ENCODE measurements around the gene FREM3.

The FREM3 gene

GRCh38 chr4:143634763-143635162 is 65.7 kb downstream of the FREM3 start:
- H3K4me1 ChIP-seq (ENCODE audit: control insufficient read depth in 1 of 2, insufficient read depth in 1 of 2, low read depth in 1 of 2, low read length in 1 of 2): no peaks in the 10 kb centered on the region
- H3K36me3 ChIP-seq: no peaks in the 10 kb centered on the region
- no peak overlapping the region for H3K27ac ChIP-seq
- H3K27me3 ChIP-seq: no peaks in the 10 kb centered on the region
- H3K4me3 ChIP-seq (ENCODE audit: low read depth in 1 of 2, low read length in 1 of 2): no peak overlapping the region
- no peak for TF ChIP-seq CTCF (IDR thresholded peaks at IDR 0.05)
- no peaks in the 10 kb centered on the region for H3K9me3 ChIP-seq

DNA sequence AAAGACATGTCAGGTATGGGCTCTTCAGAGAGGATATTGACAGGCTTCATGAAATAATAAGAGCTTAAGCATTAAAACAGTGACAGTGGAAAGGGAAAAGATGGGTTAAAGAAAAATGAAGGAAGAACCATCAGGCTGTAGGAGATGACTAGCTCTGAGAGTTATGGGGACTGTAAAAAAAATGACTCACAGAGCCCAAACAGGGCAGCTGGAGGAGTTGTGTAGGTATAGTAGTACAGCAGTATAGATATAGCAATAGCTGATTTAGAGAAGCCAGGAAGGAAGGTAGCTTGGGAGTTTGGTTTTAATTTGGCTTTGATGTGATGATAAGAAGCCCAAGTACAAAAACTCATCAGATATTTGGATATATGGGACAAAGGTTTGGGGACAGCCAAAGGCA is 66.6 kb downstream of the FREM3 start:
- H3K36me3 ChIP-seq: no peaks in the 10 kb centered on the region
- no peaks in the 10 kb centered on the region for H3K27me3 ChIP-seq
- H3K27ac ChIP-seq: no peak overlapping the region
- H3K4me3 ChIP-seq (ENCODE audit: low read depth in 1 of 2, low read length in 1 of 2): no peak overlapping the region
- H3K4me1 ChIP-seq (ENCODE audit: control insufficient read depth in 1 of 2, insufficient read depth in 1 of 2, low read depth in 1 of 2, low read length in 1 of 2): no peaks in the 10 kb centered on the region
- TF ChIP-seq CTCF (IDR thresholded peaks at IDR 0.05): no peak
- no peaks in the 10 kb centered on the region for H3K9me3 ChIP-seq

DNA sequence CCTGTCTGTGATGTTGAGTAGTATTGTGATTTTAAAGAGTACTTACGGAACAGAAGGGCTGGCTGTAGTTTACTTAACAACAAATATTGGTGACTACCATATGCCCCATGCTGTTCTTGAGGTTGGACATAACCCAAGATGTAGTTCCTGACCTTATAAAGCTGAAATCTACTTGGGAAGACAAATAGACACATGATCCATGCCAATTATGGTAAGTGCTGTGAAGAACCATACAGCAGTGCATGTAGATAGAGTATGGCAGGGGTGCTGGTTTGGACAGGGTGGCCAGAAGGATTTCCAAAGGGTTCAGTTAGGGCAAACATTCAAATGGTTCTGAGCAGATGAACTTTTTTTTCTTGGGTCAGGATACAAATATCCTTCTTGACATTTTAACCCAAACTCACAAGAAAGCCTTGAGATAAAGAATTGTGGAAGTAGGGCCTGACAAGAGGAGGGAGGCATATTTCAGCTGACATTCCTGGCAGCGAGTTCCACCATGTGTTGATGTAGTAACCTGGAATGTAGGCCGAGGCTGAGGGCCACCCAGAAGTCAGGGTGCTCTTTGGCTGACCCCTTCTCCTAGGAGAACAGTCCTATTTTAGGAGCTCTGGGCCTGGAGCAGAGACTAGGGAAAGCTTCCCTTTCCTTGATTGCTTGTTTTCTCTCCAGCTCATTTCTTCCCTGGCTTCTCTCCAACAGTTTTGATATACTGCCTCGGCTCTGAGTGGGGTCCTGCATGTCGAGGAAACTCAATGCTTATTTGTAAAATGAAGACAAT is 74.2 kb downstream of the FREM3 start:
- H3K27ac ChIP-seq: no peak overlapping the region
- no peaks in the 10 kb centered on the region for H3K27me3 ChIP-seq
- H3K36me3 ChIP-seq: no peaks in the 10 kb centered on the region
- no peak for TF ChIP-seq CTCF (IDR thresholded peaks at IDR 0.05)
- H3K4me3 ChIP-seq (ENCODE audit: low read depth in 1 of 2, low read length in 1 of 2): no peak overlapping the region
- no peaks in the 10 kb centered on the region for H3K4me1 ChIP-seq (ENCODE audit: control insufficient read depth in 1 of 2, insufficient read depth in 1 of 2, low read depth in 1 of 2, low read length in 1 of 2)
- H3K9me3 ChIP-seq: no peaks in the 10 kb centered on the region

DNA sequence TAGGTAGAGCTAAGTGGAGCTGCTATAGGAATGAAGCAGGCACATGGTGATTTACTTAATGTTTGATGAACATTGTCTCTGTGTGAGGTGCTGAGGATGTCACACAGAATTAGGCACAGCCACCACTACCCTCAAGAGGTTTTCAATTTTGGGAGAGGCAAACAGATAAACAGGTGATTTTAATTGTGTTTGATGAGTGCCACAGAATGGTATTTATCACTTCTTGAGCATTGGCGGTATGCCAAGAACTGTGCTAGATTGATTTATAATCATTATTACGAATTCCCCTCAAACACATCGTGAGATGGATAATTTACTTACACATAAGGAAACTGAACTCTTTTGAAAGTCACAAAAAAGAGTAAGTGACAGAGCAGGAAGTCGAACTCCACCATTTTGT is 74.8 kb downstream of the FREM3 start:
- no peaks in the 10 kb centered on the region for H3K27me3 ChIP-seq
- no peaks in the 10 kb centered on the region for H3K4me1 ChIP-seq (ENCODE audit: control insufficient read depth in 1 of 2, insufficient read depth in 1 of 2, low read depth in 1 of 2, low read length in 1 of 2)
- no peaks in the 10 kb centered on the region for H3K9me3 ChIP-seq
- no peaks in the 10 kb centered on the region for H3K36me3 ChIP-seq
- TF ChIP-seq CTCF (IDR thresholded peaks at IDR 0.05): no peak
- no peak overlapping the region for H3K4me3 ChIP-seq (ENCODE audit: low read depth in 1 of 2, low read length in 1 of 2)
- no peak overlapping the region for H3K27ac ChIP-seq

DNA sequence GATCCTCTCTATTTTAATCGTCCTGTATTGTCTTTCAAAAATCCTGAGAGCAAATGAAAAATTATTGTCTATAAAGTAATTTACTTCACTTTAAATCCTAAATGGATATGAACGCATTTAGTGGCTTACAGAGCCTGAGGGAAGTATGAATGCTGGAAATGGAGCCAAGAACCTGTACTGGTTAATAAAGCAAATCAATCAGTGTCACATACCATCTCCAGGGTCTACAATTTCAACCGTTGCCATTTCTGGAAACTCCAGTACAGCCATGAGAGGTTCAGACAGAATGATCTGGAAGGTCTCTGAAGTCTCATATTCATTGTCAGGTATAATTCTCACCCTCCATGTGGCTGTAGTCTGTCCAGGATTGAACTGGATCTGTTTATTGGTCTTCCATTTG is 76.6 kb downstream of the FREM3 start:
- Histone ChIP-seq H3K9me3 (no peaks in the 10 kb centered on the region), H3K36me3 (no peaks in the 10 kb centered on the region), H3K4me1 (ENCODE audit: control insufficient read depth in 1 of 2, insufficient read depth in 1 of 2, low read depth in 1 of 2, low read length in 1 of 2) (no peaks in the 10 kb centered on the region), H3K4me3 (ENCODE audit: low read depth in 1 of 2, low read length in 1 of 2) (no peak overlapping the region), H3K27me3 (no peaks in the 10 kb centered on the region), H3K27ac (no peak overlapping the region)
- TF ChIP-seq CTCF (IDR thresholded peaks at IDR 0.05): no peak

Data from neutrophil (primary cell).